RWPE2 (cell line): ENCODE data around the gene HTR1D.

Experiments
- ATAC-seq: fragments of 200-7000 bp; cut with Tn5 transposase; 3 replicates; pipeline ENCODE4 v1.9.1; 2021; ENCODE audit warnings: low read depth
- DNase-seq: peaks from one replicate; pipeline ENCODE4 v3.0.0-alpha.2; 2020; ENCODE audit warnings: low spot score
- H3K27ac ChIP-seq: fragments of 450-650 bp; 2 replicates; pipeline ENCODE4 v1.5.1; 2017; ENCODE audit warnings: mild to moderate bottlenecking; ENCODE audit not compliant: poor library complexity, severe bottlenecking
- H3K27me3 ChIP-seq: fragments of 250-450 bp; sonication (Bioruptor Pico); 2 replicates; pipeline ENCODE4 v1.5.1; 2021; ENCODE audit warnings: mild to moderate bottlenecking, moderate library complexity; ENCODE audit not compliant: insufficient read depth, poor library complexity, severe bottlenecking
- H3K36me3 ChIP-seq: fragments of 250-450 bp; sonication (Bioruptor Pico); 2 replicates; pipeline ENCODE4 v1.5.1; 2020; ENCODE audit warnings: low read depth, mild to moderate bottlenecking, moderate library complexity
- H3K4me1 ChIP-seq: fragments of 250-450 bp; sonication (Bioruptor Pico); 2 replicates; pipeline ENCODE4 v1.5.1; 2021; ENCODE audit warnings: mild to moderate bottlenecking, moderate library complexity; ENCODE audit not compliant: insufficient read depth, poor library complexity, severe bottlenecking
- H3K4me3 ChIP-seq: fragments of 250-450 bp; sonication (Bioruptor Pico); 2 replicates; pipeline ENCODE4 v1.5.1; 2021; ENCODE audit warnings: mild to moderate bottlenecking, moderate library complexity; ENCODE audit not compliant: severe bottlenecking
- H3K9me3 ChIP-seq: fragments of 250-450 bp; sonication (Bioruptor Pico); 2 replicates; pipeline ENCODE4 v1.5.1; 2021; ENCODE audit warnings: mild to moderate bottlenecking, moderate library complexity; ENCODE audit not compliant: severe bottlenecking
- TF ChIP-seq, protein P1 (sequence below): fragments of 450-650 bp; IDR thresholded peaks from one replicate; pipeline ENCODE4 v1.5.1; 2017; ENCODE audit warnings: mild to moderate bottlenecking, moderate library complexity; ENCODE audit not compliant: poor library complexity, severe bottlenecking

HTR1D gene

DNA sequence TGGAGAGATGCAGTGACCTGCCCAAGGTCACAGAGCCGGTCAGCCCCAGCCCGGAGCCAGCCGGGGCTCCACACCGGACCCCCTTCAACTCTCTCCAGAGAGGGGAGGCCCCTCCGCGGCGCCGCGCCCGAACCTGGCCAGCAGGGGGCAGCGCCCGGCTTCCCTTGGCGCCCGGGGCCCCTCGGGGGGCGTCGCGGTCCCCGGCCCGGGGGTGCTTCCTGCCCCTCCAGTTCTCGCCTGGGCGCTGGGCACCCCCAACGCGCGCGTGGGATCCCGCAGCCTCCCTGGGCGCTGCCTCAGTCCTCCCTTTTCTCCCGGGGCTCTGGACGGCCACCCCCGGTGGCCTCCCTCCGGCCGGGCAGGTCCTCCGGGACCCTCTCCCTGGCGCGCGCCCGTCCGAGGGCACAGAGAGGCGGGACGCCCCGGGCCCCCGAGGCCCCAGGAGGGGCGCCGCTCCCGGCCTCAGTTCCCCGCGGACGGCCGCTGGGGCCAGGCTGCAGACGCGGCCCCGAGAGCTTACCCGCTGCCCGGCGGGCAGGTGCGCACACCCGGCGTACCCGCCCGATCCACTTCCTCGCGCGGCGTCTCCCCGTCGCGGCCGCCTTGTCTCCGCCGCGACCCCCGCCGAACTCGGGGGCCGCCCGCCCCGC is 406 bp downstream of the HTR1D start:
- H3K4me3 ChIP-seq, result peak overlapping the region; percentile 61
- TF ChIP-seq, protein P1, sequence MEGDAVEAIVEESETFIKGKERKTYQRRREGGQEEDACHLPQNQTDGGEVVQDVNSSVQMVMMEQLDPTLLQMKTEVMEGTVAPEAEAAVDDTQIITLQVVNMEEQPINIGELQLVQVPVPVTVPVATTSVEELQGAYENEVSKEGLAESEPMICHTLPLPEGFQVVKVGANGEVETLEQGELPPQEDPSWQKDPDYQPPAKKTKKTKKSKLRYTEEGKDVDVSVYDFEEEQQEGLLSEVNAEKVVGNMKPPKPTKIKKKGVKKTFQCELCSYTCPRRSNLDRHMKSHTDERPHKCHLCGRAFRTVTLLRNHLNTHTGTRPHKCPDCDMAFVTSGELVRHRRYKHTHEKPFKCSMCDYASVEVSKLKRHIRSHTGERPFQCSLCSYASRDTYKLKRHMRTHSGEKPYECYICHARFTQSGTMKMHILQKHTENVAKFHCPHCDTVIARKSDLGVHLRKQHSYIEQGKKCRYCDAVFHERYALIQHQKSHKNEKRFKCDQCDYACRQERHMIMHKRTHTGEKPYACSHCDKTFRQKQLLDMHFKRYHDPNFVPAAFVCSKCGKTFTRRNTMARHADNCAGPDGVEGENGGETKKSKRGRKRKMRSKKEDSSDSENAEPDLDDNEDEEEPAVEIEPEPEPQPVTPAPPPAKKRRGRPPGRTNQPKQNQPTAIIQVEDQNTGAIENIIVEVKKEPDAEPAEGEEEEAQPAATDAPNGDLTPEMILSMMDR, result peak; percentile 91
- H3K27ac ChIP-seq, result no peak overlapping the region
- H3K9me3 ChIP-seq, result no peaks in the 10 kb centered on the region
- H3K36me3 ChIP-seq, result no peaks in the 10 kb centered on the region
- no peaks in the 10 kb centered on the region for H3K27me3 ChIP-seq
- DNase-seq (no peak), ATAC-seq (peak; percentile 45)
- H3K4me1 ChIP-seq, result no peaks in the 10 kb centered on the region

DNA sequence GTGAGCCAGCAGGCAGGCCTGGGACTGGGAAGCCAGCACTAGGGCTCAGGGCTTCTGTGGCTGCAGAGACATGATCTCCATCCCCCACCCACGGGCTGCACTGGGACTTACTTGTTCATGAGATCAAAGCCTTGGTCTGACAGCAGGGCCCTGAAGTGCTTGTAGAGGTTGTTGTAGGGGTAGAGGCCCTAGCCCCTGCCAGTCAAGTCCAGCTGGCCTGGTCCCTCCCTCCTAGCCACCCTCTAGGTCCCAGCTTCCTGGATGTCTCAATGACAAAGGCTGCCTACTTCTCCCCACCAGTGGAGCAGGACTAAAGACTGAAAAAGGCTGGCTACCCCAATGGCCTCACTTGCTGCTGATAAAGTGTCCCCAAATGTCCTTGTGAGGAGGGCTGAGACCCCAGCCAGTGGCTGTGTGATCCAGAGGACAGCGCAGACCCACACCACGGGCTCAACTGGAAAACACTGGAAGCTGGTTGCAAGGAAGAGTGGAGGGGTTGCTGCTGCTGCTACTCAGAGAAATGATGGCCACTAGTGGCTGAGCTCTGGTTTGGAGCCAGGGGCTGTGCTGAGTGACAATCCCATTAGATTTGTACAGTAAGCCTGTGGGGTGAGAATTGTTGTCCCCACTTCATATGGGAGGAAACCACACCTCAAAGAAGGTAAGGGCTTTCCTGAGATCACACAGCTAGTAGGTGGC is 1.4 kb downstream of the HTR1D start:
- no peaks in the 10 kb centered on the region for H3K27me3 ChIP-seq
- peaks cover 6% of the 10 kb centered on the region for H3K4me1 ChIP-seq
- no peaks in the 10 kb centered on the region for H3K9me3 ChIP-seq
- DNase-seq (no peak), ATAC-seq (no peak)
- TF ChIP-seq, protein P1, result no peak
- no peak overlapping the region for H3K27ac ChIP-seq
- H3K4me3 ChIP-seq, result no peak overlapping the region
- no peaks in the 10 kb centered on the region for H3K36me3 ChIP-seq

DNA sequence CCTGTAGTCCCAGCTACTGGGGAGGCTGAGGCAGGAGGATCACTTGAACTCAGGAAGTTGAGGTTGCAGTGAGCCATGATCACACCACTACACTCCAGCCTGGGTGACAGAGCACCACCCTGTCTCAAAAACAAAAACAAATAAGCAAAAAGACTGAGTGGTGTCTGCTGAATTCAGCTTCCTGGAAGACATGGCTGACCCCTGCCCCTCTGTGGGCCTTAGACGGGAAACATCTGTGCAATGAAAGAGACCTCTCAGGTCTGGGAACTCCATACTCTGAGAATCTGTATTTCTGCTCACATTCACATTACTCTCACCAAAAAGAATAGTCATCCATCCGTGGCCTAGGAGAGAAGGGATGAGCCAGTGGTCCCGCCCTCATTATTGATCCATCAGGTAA is 2.0 kb downstream of the HTR1D start:
- H3K4me1 ChIP-seq, result peaks cover 12% of the 10 kb centered on the region
- H3K27me3 ChIP-seq, result no peaks in the 10 kb centered on the region
- no peaks in the 10 kb centered on the region for H3K36me3 ChIP-seq
- no peaks in the 10 kb centered on the region for H3K9me3 ChIP-seq
- TF ChIP-seq, protein P1, result no peak
- DNase-seq (no peak), ATAC-seq (no peak)
- no peak overlapping the region for H3K4me3 ChIP-seq
- no peak overlapping the region for H3K27ac ChIP-seq

DNA sequence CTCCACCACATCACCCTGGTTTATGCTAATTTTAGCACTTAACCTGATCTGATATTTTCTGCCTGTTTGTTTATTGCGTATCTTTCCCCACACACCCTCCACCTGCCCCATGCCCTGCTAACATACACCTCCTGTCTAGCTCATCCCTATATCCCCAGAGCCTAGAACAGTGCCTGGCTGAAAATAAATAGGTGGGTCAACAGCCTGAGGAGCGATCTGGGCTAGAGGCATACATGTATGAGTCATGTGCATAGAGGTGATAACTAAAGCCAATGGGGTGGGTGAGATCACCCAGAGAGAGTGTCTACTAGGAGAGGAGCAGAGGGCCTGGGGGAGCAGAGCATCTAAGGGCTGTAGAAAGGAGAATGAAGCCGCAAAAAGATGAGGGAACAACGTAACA is 2.7 kb downstream of the HTR1D start:
- DNase-seq (no peak), ATAC-seq (no peak)
- H3K27ac ChIP-seq, result no peak overlapping the region

More for the DNA sequence above, 2.7 kb downstream of the HTR1D start:
- Histone ChIP-seq H3K36me3 (no peaks in the 10 kb centered on the region), H3K4me1 (peaks cover 13% of the 10 kb centered on the region), H3K9me3 (no peaks in the 10 kb centered on the region), H3K4me3 (no peak overlapping the region), H3K27me3 (no peaks in the 10 kb centered on the region)
- TF ChIP-seq, protein P1, result no peak
